Esophagus muscularis mucosa (tissue), 4 donors: ENCODE measurements around the gene HSDL2.

Source experiments
- EP300 ChIP-seq: sonication (generic); formaldehyde crosslinking; IDR thresholded peaks from one replicate; pipeline ENCODE4 v1.6.1; 2017; ENCODE audit warnings: antibody characterized with exemption
- POLR2A ChIP-seq: fragments of 450-650 bp; IDR thresholded peaks from one replicate; pipeline ENCODE4 v1.6.1; 2017; ENCODE audit warnings: antibody characterized with exemption, moderate library complexity, mild to moderate bottlenecking, low read depth
- POLR2AphosphoS5 ChIP-seq, 2 donors: sonication (generic); formaldehyde crosslinking; IDR thresholded peaks; one replicate each; pipeline ENCODE4 v1.6.1; 2017; ENCODE audit warnings: antibody characterized with exemption in 2 of 2
- TF ChIP-seq, protein P1 (sequence below), 3 experiments: fragments of 200-600 bp in 2 of 3; fragments of 450-650 bp in 1 of 3; sonication (generic) in 2 of 3; IDR thresholded peaks; one replicate each; pipeline ENCODE4 v1.5.1; 2017 to 2019; ENCODE audit warnings: antibody characterized with exemption in 3 of 3, mild to moderate bottlenecking in 2 of 3, moderate library complexity in 1 of 3

DNA sequence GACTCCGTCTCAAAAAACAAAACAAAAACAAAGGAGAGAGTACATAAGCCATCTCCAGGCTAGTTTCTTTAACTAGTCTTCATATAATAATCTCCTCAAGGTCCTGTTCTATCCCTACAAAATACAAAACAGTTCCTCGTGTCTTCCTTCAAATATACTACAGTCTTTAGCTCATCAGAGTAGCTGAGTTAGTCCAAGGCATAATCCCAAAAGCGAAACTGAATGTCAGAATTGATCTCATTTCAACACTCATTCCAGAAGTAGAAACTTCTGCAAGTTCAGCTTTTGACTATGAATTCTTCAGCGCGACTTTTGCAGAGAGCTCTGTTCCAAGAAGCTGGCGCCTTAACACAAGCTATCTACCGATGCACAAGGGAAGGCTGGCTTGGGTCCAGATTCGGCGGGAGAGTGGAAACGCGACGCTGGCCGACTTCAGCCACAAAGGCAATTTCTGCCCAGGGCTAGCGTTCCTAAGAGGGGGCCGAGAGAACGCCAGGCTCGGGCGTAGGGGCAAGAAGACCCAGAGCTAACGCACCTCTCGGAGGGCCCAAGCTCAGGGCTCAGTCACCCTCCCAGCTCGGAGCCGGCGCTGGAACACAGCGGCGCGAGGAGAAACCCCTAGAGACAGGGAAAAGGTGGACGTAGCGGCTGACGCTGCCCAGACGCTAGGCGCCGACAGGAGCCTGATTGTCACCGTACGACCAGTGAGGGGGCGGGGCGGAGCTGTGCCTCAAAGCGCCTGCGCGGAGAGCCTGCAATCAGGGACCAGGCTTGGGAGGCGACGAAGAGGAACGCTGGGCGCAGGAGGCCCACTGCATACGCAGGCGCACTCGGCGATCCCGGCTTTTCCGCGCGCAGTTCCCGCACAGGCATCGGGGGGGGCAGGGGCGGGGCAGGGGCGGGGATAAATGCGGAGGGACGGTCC lies 469 bp upstream of the HSDL2 start:
- TF ChIP-seq, protein P1, sequence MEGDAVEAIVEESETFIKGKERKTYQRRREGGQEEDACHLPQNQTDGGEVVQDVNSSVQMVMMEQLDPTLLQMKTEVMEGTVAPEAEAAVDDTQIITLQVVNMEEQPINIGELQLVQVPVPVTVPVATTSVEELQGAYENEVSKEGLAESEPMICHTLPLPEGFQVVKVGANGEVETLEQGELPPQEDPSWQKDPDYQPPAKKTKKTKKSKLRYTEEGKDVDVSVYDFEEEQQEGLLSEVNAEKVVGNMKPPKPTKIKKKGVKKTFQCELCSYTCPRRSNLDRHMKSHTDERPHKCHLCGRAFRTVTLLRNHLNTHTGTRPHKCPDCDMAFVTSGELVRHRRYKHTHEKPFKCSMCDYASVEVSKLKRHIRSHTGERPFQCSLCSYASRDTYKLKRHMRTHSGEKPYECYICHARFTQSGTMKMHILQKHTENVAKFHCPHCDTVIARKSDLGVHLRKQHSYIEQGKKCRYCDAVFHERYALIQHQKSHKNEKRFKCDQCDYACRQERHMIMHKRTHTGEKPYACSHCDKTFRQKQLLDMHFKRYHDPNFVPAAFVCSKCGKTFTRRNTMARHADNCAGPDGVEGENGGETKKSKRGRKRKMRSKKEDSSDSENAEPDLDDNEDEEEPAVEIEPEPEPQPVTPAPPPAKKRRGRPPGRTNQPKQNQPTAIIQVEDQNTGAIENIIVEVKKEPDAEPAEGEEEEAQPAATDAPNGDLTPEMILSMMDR (IDR thresholded peaks at IDR 0.05): peak in 1 of 3 experiments; percentile 23
- peak; percentile 97 to 98 for TF ChIP-seq POLR2AphosphoS5 (IDR thresholded peaks at IDR 0.05)
- TF ChIP-seq POLR2A: peak; percentile 83
- TF ChIP-seq EP300: no peak
